Measurements from ENCODE around the gene MIER3. TPM values are rescaled to one million over a fixed set of nuclear protein-coding genes. Genes with fewer than 3 reads are reported as not detected.
A peak's percentile ranks its signal among the peaks of the same experiment; 100 is the strongest.

The MIER3 gene
- total and polyA plus RNA-seq, 9 of the 15 experiments (the other 6 are each of a cell fraction or from before 2014, with no cell fraction given), result 4.1 to 29.3 (median 13.0) TPM

DNA sequence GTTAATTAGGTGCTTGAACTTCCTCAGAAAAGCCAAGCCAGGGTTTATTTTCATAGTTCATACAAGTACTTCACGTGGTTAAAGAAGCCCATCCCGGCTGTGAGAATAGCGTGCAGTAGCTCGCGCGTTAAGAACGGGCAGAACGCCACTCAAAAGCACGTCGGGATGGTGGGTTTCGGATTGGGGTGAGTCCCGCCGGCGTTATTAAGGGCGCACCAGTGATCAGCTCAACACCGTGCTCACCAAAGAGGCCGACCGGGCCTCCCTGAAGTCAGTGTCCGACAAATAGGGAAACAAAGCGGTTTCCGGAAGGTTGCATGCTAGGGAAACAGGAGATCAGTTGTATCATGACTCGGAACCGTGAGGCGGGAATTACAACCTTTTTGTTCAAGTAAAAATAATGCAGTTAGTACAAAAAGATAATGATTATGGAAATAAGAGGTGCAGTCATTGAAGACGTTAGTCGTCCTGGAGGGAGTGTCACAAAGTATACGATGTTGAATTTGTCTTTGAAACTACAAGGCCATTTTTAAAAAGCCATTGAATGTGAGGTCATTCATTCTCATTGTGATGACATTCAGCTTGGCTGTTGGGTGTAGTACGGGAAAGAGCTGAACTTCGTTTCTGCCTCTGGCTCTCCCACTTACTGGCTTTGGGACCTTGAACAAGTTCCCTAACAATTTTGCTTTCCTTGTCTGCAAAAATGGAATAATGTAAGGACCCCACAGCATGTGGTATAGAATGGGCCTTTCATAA lies 41.5 kb downstream of the MIER3 start (continued):
- TF ChIP-seq PML (IDR thresholded peaks at IDR 0.05; ENCODE audit: low read length) (no peak; the same call in 1 of the 2 replicates), RCOR1 (IDR thresholded peaks at IDR 0.05; ENCODE audit: borderline replicate concordance in 1 of 2, low read depth in 2 of 2, low read length in 2 of 2) (no peak), CBX8 (IDR thresholded peaks at IDR 0.05; ENCODE audit: borderline replicate concordance, extremely low read depth, low read depth, low read length, poor library complexity, severe bottlenecking) (no peak), NFE2L1 (tag; IDR thresholded peaks at IDR 0.05; ENCODE audit: borderline replicate concordance, low read depth) (no peak), PRPF4 (IDR thresholded peaks at IDR 0.05; ENCODE audit: insufficient read depth, low read depth, low read length, poor library complexity, severe bottlenecking) (no peak), POLR2G (IDR thresholded peaks at IDR 0.05; ENCODE audit: low read depth, low read length) (no peak), ASH1L (IDR thresholded peaks at IDR 0.05; ENCODE audit: borderline replicate concordance, low read depth, partially characterized antibody) (no peak), CSDE1 (IDR thresholded peaks at IDR 0.05) (peak in 1 of 2 experiments; percentile 32; a peak in 1 of 4 replicates), NRF1 (conservative IDR thresholded peaks at IDR 0.05 in 1 of 2, IDR thresholded peaks at IDR 0.05 in 1 of 2) (no peak), RUNX1 (IDR thresholded peaks at IDR 0.05; ENCODE audit: low read depth) (no peak), NR4A1 (CRISPR knock-in tag; IDR thresholded peaks at IDR 0.05) (no peak), NR4A1 (tag; IDR thresholded peaks at IDR 0.05) (no peak), TAF7 (tag; IDR thresholded peaks at IDR 0.05) (peak; percentile 60; the same call in 1 of the 2 replicates), ZNF143 (CRISPR knock-in tag; IDR thresholded peaks at IDR 0.05) (no peak)
- TF ChIP-seq, protein P1, sequence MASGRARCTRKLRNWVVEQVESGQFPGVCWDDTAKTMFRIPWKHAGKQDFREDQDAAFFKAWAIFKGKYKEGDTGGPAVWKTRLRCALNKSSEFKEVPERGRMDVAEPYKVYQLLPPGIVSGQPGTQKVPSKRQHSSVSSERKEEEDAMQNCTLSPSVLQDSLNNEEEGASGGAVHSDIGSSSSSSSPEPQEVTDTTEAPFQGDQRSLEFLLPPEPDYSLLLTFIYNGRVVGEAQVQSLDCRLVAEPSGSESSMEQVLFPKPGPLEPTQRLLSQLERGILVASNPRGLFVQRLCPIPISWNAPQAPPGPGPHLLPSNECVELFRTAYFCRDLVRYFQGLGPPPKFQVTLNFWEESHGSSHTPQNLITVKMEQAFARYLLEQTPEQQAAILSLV (tag; IDR thresholded peaks at IDR 0.05), result no peak
- TF ChIP-seq, protein P2, sequence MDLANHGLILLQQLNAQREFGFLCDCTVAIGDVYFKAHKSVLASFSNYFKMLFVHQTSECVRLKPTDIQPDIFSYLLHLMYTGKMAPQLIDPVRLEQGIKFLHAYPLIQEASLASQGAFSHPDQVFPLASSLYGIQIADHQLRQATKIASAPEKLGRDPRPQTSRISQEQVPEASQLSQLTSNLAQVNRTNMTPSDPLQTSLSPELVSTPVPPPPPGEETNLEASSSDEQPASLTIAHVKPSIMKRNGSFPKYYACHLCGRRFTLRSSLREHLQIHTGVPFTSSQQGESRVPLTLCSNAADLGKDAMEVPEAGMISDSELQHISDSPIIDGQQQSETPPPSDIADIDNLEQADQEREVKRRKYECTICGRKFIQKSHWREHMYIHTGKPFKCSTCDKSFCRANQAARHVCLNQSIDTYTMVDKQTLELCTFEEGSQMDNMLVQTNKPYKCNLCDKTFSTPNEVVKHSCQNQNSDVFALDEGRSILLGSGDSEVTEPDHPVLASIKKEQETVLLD (IDR thresholded peaks at IDR 0.05), result no peak
- TF ChIP-seq, protein P3, sequence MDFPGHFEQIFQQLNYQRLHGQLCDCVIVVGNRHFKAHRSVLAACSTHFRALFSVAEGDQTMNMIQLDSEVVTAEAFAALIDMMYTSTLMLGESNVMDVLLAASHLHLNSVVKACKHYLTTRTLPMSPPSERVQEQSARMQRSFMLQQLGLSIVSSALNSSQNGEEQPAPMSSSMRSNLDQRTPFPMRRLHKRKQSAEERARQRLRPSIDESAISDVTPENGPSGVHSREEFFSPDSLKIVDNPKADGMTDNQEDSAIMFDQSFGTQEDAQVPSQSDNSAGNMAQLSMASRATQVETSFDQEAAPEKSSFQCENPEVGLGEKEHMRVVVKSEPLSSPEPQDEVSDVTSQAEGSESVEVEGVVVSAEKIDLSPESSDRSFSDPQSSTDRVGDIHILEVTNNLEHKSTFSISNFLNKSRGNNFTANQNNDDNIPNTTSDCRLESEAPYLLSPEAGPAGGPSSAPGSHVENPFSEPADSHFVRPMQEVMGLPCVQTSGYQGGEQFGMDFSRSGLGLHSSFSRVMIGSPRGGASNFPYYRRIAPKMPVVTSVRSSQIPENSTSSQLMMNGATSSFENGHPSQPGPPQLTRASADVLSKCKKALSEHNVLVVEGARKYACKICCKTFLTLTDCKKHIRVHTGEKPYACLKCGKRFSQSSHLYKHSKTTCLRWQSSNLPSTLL (IDR thresholded peaks at IDR 0.05), result no peak
- TF ChIP-seq, protein P4, sequence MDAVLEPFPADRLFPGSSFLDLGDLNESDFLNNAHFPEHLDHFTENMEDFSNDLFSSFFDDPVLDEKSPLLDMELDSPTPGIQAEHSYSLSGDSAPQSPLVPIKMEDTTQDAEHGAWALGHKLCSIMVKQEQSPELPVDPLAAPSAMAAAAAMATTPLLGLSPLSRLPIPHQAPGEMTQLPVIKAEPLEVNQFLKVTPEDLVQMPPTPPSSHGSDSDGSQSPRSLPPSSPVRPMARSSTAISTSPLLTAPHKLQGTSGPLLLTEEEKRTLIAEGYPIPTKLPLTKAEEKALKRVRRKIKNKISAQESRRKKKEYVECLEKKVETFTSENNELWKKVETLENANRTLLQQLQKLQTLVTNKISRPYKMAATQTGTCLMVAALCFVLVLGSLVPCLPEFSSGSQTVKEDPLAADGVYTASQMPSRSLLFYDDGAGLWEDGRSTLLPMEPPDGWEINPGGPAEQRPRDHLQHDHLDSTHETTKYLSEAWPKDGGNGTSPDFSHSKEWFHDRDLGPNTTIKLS (IDR thresholded peaks at IDR 0.05; ENCODE audit: borderline replicate concordance, low read depth), result 0 out of 2 replicates have a peak, but pooled peaks have one; percentile 34
- TF ChIP-seq, protein P5, sequence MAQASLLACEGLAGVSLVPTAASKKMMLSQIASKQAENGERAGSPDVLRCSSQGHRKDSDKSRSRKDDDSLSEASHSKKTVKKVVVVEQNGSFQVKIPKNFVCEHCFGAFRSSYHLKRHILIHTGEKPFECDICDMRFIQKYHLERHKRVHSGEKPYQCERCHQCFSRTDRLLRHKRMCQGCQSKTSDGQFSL (CRISPR knock-in tag; IDR thresholded peaks at IDR 0.05), result no peak
- TF ChIP-seq, protein P5 (tag; IDR thresholded peaks at IDR 0.05), result no peak
